Measurements from ENCODE around the gene EPHA6. TPM values are rescaled to one million over a fixed set of nuclear protein-coding genes. Genes with fewer than 3 reads are reported as not detected.

The EPHA6 gene
- total RNA-seq, 1 donor from 2014 or later: 219 TPM

DNA sequence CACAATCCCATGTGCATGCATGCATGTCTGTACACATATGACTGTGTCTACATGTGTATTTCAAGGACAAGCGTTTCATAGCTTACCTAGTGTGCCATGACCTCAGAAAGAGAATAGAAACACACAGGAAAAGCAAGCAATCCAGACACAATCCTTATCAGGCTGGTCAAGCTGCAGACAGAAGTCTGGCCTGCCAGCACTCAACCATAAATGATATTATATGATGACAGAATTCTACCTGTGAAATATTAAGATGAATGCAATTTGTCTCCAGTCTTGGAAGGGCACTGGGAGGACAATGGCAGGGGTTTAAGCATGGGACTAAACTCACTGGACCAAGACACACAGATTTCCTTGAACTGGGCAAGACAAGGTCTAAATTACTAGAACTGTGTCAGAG is 899.2 kb downstream of the EPHA6 start:
- no peak for DNase-seq

DNA sequence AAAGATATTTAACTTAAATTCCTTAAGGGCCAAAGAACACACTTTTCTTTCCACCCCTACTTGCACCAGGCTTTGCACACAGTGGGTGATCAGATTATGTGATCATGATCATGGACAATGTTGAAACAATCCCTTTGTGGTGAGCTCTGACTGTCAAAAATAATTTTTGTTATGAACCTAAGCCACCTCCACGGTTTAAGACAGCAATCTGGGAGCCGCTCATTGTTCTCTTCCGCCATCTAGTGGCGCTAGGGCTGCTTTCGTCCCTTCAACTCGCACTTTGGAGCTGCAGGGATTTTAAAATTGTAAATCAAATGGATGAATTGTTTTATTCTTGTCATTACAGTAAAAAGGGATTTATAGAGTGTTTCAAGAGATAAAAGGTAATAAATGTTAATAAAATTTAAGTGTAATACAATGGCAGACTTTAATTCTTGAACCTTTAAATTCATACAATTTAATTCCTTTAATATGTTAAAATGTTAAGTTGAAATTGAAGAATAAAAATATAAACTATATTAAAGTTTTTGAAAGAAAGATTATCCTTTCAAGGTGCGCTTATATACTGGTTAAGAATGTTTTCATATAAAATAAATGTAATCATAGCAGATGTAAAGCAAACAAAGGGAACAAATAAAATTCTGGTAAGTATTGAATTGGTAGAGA is 904.9 kb downstream of the EPHA6 start:
- DNase-seq: peak; percentile 48

DNA sequence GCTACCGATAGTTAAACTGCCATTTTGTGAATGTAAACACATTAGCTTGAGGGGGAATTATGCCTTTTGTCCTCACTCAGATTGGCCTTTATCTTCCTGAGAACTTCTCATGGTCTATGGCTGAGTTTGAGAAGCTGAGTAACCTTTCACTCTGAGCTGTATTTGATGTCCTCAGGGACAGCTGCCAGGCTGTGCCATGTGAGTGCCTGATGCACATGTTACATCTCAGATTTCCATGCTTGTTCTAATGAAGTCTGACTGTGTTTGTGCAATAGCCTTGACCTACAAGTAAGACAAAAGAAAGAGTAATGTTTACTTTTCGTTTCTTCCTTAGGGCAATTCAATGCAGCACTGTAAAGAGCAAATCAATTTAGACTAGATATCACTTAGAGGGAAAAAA is 906.0 kb downstream of the EPHA6 start:
- no peak for DNase-seq

DNA sequence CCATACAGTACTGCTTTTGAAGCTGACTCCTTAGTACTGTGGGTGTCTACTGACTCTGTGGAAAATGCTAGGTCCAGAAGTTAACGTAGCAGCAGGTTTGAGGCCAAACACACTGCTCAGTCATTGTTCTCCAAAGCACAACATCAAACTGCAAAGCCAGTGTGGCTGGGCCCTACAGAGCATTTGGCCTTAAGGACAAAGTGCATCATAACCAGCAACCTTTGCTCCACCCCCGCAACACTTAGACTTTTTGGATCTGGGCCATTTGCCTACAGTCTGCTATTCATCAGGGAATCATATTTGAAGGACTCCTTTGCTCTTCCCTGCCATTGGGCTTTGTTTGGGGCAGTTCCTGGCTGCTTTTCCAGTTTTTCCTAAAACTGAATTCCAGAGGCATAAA is 907.1 kb downstream of the EPHA6 start:
- DNase-seq: no peak

DNA sequence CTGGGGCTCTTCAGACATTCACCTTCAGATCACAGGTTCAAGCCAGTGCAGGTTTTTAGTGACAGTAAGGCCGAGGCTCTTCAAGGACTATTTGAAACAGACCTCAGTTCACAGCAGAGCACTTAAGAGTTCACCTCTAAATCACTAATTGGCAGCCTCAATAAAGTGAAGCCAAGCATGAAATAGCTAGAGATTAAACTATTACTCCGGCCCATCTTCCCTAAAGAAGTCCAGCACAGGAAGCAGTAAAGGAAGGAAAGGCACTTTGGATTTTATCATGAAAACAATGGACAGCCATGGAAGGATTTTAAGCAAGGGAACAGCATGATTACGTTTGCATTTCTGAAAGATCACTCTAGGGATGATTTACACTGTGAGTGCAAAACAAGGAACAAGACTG is 922.5 kb downstream of the EPHA6 start:
- DNase-seq: no peak

DNA sequence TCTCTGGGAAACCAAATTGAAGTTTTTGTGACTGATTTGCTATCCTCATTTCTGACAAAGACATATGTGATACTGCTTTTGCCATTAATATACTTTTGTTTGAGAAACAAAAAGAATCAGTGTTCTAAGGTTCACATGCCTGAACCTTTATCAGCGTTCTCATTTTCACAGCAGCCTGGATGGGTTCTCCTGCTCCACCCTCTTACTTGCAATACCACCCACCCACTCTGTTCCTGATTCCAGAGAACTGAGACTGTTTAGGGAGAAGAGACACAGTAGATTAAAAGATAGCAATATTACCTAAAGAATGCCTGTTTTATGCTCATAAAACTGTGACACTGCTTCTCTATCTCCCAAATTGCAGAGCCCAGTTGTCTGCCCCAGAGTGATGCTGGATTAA is 924.4 kb downstream of the EPHA6 start:
- no peak for DNase-seq

DNA sequence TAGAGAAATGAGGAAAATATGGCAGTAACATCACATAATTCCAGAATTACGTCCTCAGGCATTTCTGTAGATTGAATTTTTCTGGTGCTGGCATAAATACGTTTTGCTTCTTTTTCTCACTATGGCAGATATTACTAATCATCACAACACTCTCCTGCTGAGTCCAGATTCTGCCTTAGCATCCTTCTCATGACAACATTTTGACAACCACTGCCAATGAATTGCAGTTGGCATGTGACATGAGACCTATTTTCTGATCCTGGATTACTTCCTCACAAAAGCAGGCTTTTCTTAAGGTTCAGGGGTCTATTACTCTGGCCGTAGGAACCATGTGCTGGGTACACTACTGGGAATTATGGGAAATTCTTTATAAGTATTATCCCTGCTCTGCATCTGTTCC is 927.6 kb downstream of the EPHA6 start:
- DNase-seq: no peak

DNA sequence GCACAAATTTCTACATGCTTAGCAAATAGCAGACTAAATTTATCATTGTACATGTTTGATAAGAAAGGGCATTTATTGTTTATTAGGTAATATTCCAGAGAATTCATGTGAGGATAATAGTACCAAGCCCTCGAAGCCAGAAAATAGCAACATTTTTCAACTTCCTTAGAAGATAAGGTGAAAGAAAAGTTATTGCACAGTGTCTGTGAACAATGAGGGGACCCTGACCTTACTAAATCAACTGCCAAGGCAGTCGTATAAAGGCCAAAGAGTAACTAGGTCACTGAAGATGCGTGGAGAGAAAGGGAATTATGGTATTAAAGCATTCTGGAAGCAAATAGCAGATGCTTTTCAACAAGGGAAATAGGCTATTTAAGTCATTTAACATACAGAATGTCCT is 929.9 kb downstream of the EPHA6 start:
- DNase-seq: no peak

DNA sequence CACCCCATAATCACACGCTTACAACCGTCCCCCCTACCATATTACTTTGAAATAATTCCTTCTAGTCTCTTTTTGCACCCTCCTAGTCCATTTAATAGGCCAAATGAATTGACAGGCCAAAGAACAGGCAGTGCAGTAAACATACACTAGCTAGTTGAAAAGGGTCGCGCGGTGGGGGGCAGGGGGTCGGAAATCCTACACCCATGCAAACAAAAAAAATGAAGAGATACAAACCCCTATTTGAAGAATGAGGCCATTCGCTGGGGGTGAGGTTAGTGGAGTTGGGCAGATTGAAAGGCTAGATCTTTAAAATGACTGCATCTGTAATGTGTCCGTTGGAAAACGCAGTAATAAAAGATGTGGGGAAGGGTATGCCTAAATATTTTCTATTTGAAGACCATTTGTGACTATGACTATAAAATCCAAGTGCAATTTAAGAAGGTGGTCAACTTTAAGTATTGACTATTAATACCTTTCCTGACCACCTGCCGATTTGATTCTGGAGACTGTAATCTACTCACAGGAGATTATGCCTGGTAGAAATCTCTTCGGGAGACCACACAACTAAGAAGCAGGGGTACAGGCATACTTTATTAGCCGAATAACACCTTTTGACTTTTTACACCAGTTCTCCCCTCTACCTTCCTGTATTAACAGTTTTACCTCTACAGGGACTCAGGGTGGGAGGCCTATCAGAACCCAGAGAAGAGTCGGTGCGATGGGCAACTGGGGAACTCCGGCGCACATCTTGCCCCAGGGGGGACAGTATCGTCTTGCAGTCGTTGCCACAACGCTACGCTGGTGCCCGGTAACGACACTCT is 949.4 kb downstream of the EPHA6 start:
- DNase-seq: no peak

DNA sequence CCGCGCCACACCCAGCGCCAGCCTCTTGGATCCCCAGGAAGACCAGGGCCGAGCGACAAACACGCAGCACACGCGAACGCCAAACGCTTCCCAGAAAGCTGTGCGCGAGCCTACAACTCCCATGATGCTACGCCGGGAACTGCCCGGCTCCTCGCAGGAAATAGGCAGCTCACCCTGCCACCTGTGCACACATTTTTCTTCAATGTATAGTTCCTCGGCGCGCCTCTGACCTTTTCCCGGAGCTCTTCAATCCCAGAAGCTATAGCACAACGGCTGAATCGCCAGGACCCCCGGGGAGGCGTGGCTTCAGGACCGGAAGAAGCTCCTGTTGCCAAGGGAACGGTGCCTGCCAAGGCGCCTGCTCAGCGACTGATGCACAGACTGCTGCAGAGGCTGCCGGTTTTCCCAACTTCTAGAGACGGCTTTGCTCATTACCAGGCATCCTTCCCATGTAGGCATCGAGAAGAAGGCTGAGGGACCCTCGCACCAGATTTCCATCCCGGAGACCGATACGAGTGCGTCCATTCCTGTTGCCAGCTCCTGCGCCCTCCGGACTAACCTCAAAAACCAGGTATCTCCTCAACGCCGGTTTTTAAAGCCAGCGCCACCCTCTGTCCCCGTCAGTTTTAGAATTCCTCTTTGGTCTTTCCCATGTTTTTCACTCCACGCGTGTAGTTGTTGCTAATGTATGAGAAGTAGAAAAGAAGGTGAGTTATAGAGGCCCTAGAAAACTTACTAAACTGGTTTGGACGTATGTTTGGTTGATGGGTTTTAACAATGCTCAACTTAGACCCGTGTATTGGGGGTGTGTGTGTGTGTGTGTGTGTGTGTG is 950.2 kb downstream of the EPHA6 start, which contains the start of gene ARL6:
TSS of gene ARL6 (plus strand) at position 352 of the 832 bp plus-strand sequence. CDS start 3,350 bp downstream, outside the sequence.
- peak; percentile 89 for DNase-seq

DNA sequence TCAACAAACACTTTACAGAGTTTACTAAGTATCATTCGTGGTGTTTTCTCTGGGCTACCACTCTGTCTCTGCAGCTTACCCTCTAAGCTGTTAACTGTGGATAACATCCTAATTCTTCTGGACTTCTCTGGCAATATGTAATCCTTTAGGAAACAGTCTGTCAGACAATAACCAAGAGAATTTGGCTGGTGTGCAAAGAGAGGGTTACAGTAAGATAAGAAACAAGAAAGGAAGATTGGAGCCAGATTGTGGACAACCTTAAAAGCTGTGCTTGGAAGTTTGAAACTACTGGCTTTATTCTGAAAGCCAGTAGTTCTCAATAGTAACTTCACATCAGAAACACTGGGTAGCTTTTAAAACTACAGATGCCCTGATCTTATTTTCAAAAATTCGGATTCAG is 950.9 kb downstream of the EPHA6 start:
- DNase-seq: no peak

DNA sequence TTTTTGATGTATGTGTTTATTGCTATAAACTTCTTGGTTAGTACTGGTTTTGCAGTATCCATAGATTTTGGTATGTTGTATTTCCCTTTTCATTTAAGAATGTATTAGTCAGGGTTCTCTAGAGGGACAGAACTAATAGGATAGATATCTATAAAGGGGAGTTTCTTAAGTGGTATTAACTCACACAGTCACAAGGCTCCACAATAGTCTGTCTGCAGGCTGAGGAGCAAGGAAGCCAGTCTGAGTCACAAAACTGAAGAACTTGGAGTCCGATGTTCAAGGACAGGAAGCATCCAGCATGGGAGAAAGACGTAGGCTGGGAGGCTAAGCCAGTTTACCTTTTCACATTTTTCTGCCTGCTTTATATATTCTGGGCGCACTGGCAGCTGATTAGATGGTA is 958.5 kb downstream of the EPHA6 start:
- DNase-seq: no peak

DNA sequence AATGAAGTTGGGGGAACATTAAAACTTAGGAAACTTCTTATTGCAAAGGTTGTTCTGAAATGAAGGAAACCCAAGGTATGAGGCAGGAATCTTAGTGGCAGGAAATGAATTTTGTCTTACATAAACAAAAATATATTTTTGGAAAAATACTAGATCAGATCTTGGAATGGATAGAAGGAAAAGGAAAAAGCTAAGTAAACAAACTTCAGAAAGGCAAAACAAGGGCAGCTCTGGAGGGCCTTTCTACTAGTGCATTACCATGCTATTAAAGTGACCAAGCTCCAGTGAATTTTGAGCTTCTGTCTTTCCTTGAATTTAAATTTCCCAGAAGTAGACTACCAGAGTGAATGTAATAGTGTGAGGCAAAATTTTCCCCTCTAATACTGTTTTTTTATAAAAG is 963.8 kb downstream of the EPHA6 start:
- no peak for DNase-seq

DNA sequence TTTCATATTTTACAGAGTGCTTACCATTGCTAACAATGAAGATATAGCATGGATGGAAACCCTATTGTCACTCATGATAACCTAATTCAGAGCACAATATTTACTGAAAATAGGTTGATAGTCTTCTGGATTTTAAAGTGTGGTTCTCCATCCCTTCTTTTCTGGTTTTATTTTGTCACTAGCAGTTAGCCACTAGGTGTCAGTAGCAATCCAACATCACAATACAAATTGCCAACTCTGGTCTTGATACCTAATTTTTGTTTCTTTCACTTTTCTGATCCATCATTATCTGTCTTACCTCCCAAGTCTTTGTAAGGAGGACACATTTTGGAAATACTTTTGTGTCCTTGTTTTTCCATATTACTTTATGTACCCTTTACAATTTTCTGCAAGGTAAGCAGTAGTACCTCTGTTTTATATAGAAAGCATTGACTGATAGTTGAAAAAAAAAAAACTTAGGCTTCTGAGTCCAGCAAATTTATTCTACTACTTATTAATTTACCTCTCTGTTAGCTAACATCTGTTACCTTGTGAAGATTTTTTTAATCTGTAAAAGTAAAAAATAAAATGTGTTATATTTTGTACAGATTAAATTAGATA is 979.1 kb downstream of the EPHA6 start:
- DNase-seq: no peak

DNA sequence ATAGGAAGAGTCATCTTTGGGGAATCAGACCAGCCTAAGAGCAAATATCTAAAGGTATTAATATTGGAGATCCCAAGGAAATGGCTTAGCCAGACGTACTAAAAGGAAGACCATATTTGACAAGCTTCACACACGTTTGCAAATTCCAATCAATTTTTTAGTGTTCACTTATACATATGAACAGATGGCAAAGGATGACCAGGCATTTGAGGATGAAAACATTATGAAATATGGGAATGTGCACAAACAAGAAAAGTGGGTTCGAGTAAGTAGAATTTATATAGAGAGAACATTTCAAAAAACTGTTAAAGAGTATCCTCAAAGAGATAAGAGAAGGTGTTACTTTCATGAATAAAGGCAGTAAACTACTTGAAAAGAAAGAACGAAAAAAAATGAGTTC is 981.6 kb downstream of the EPHA6 start:
- no peak for DNase-seq

All from occipital lobe (tissue), 2 donors.